Measurements from ENCODE around the gene FGR. TPM values are rescaled to one million over a fixed set of nuclear protein-coding genes. Genes with fewer than 3 reads are reported as not detected.

FGR gene
- total RNA-seq, 1 donor from 2014 or later: 3.5 TPM

GRCh38 chr1:27601771-27602461, 33.1 kb downstream of the FGR start:
- TF ChIP-seq CTCF (IDR thresholded peaks at IDR 0.05; ENCODE audit: borderline replicate concordance): no peak
- H3K27ac ChIP-seq (replicated peaks): peak overlapping the region; percentile 98
- peak; percentile 62 for DNase-seq
- no peaks in the 10 kb centered on the region for H3K9me3 ChIP-seq (replicated peaks)
- H3K4me3 ChIP-seq: peak overlapping the region; percentile 99
- peaks cover 91% of the 10 kb centered on the region for H3K4me1 ChIP-seq
- no peaks in the 10 kb centered on the region for H3K27me3 ChIP-seq (ENCODE audit: low read depth)
- H3K36me3 ChIP-seq: no peaks in the 10 kb centered on the region
- intact Hi-C loops (cut with micrococcal nuclease): no loop called here

- Histone ChIP-seq H3K4me3 (peak overlapping the region; percentile 99), H3K4me1 (peaks cover 96% of the 10 kb centered on the region)
- intact Hi-C loops (cut with micrococcal nuclease): no loop called here
Measured at GRCh38 chr1:27601321-27601770, 33.6 kb downstream of the FGR start.

GRCh38 chr1:27600498-27601175, 34.3 kb downstream of the FGR start:
- H3K4me3 ChIP-seq: peak overlapping the region; percentile 99
- no peaks in the 10 kb centered on the region for H3K36me3 ChIP-seq
- DNase-seq: no peak

More at GRCh38 chr1:27601321-27601770, 33.6 kb downstream of the FGR start:
- peak overlapping the region; percentile 98 for H3K27ac ChIP-seq (replicated peaks)
- H3K36me3 ChIP-seq: no peaks in the 10 kb centered on the region
- no peaks in the 10 kb centered on the region for H3K9me3 ChIP-seq (replicated peaks)
- no peaks in the 10 kb centered on the region for H3K27me3 ChIP-seq (ENCODE audit: low read depth)
- TF ChIP-seq CTCF (IDR thresholded peaks at IDR 0.05; ENCODE audit: borderline replicate concordance): no peak
- no peak for DNase-seq

GRCh38 chr1:27599605-27600497, 35.1 kb downstream of the FGR start:
- no peaks in the 10 kb centered on the region for H3K27me3 ChIP-seq (ENCODE audit: low read depth)
- H3K9me3 ChIP-seq (replicated peaks): no peaks in the 10 kb centered on the region
- TF ChIP-seq CTCF (IDR thresholded peaks at IDR 0.05; ENCODE audit: borderline replicate concordance): no peak
- intact Hi-C loops (cut with micrococcal nuclease): no loop called here
- peaks cover 96% of the 10 kb centered on the region for H3K4me1 ChIP-seq
- DNase-seq: no peak
- H3K4me3 ChIP-seq: peak overlapping the region; percentile 99
- H3K36me3 ChIP-seq: no peaks in the 10 kb centered on the region
- peak overlapping the region; percentile 98 for H3K27ac ChIP-seq (replicated peaks)

More at GRCh38 chr1:27600498-27601175, 34.3 kb downstream of the FGR start:
- Histone ChIP-seq H3K27me3 (ENCODE audit: low read depth) (no peaks in the 10 kb centered on the region), H3K4me1 (peaks cover 96% of the 10 kb centered on the region), H3K9me3 (replicated peaks) (no peaks in the 10 kb centered on the region), H3K27ac (replicated peaks) (peak overlapping the region; percentile 98)
- intact Hi-C loops (cut with micrococcal nuclease): no loop called here
- no peak for TF ChIP-seq CTCF (IDR thresholded peaks at IDR 0.05; ENCODE audit: borderline replicate concordance)

GRCh38 chr1:27598902-27599528, 36.0 kb downstream of the FGR start:
- no peak for DNase-seq
- no peak for TF ChIP-seq CTCF (IDR thresholded peaks at IDR 0.05; ENCODE audit: borderline replicate concordance)
- H3K4me3 ChIP-seq: peak overlapping the region; percentile 99
- no peaks in the 10 kb centered on the region for H3K9me3 ChIP-seq (replicated peaks)
- H3K27me3 ChIP-seq (ENCODE audit: low read depth): no peaks in the 10 kb centered on the region
- intact Hi-C loops (cut with micrococcal nuclease): no loop called here
- no peaks in the 10 kb centered on the region for H3K36me3 ChIP-seq
- H3K27ac ChIP-seq (replicated peaks): peak overlapping the region; percentile 98
- H3K4me1 ChIP-seq: peaks cover 98% of the 10 kb centered on the region
